HG03378 (cell line): ENCODE measurements around the gene TXNDC2.
"Not testable (repeated sequence)": the region's sequence is repeated elsewhere in the genome, so short reads cannot be mapped to it uniquely, and the experiment has no call there.

Source experiments
- ATAC-seq: cut with Tn5 transposase; IDR thresholded peaks from one replicate; pipeline ENCODE4 v1.9.1; 2021; ENCODE audit warnings: mild to moderate bottlenecking, moderate library complexity; ENCODE audit not compliant: unreplicated experiment

TXNDC2 gene

DNA sequence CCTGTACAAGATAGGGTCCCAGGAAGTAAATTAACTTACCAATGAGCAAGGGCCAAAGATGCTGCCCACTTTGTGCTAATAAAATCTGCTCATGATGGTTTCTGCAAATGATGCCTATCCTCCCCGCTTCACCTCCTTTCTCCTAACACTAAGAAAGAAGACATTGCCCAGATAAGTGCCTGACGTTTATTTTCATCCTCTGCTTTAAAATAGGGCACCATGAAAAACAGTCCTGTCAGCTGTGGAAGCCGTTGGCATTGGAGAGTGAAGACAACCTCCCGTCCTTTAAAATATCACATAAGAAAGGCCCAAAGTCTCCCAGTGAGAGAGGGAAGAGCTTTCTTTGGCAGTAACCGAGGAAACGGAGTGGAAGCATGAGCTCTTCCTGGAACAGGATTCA lies 1.7 kb upstream of the TXNDC2 start:
- ATAC-seq, result no peak

DNA sequence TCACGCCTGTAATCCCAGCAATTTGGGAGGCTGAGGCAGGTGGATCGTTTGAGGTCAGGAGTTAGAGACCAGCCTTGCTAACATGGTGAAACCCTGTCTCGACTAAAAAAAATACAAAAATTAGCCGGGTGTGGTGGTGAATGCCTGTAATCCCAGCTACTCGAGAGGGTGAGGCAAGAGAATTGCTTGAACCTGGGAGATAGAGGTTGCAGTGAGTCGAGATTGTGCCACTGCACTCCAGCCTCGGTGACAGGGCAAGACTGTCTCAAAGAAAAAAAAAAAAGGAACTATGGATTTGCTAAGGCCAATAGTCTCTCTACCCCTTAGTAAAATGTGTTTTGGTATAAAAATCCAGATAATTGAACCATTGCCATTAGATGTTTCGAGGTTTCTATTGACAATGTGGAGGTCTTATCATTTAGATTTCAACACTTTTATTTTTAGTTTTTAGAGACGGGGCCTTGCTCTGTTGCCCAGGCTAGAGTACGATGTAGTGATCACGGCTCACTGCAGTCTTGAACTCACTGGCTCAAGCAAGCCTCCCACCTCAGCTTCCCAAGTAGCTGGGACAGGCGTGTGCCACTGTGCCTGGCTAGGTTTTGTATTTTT lies 1.1 kb upstream of the TXNDC2 start:
- no peak for ATAC-seq

DNA sequence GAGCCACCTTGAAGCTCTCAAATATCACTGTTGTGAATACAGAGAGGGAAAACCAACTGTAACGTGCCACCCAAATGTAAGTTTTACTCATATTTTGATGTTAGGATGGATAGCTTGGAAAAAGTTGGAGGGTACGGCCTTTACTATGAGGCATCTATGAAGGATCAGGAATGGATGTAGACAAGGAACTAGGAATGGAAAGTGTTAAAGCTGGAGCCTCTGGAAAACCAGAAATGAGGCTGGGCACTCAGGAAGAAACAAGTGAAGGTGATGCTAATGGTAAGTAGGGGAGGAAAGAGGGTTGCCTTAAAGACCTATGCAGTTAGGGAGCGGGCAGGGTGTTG lies 204 bp downstream of the TXNDC2 start:
- ATAC-seq, result no peak

DNA sequence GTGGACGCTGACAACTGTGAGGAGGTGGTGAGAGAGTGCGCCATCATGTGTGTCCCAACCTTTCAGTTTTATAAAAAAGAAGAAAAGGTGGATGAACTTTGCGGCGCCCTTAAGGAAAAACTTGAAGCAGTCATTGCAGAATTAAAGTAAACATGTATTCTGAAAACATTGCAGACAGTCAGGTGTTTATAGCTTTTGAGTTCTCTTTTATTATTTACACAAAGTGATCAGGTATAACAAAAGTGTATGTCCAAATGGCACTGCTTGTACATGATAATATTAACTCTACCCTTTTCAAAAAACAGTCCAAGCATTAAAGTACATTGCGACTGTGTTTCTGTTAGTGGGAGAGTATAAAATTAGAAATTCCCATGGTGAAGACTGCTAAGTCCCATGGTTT lies 2.2 kb downstream of the TXNDC2 start:
- no peak for ATAC-seq

DNA sequence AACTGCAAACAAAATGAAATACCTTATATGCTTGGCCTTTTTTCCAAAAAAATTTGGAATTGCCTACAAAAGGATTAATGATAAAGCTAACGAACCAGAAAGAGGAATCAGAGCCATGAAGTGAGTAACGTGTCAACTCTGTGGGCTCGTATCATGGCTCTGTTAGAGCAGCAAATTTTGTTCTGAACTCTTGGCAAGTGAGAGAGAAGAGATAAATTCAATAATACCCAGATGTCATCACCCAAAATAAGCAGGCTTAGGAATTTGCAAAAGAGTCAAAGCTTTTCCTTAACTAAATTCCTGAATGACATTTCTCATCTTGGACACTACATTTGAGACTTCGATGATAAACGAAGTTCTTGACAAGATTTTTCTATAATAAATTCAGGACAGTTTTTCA lies 4.4 kb downstream of the TXNDC2 start:
- ATAC-seq, result no peak

DNA sequence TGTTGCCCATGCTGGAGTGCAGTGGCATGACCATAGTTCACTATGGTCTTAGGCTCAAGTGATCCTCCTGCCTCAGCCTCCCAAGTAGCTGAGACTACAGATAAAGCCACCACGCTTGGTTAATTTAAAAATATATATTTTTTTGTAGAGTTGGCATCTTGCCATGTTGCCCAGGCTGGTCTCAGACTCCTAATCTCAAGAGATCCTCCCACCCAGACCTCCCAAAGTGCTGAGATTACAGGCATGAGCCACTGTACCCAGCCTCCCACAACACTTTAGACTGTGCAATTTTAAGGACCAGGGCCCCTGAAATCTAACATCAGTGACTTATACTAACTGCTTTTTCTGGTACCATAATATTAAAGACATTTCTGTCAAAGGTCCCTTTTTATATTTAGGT lies 5.2 kb downstream of the TXNDC2 start:
- no peak for ATAC-seq

DNA sequence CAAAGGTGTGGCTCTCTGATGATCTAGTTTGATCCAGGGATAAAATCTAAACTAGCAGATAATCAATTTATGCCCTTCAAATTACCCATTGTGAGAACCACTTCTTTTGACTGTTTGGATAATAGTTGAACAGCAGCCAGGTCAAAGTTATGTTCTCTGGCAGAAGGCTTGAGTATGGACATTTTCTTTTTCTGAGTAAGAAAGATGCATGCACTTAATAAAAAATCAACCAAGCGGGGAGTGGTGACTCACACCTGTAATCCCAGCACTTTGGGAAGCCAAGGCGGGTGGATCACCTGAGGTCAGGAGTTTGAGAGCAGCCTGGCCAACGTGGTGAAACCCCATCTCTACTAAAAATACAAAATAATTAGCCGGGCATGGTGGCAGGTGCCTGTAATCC lies 5.7 kb downstream of the TXNDC2 start:
- not testable (repeated sequence) for ATAC-seq

DNA sequence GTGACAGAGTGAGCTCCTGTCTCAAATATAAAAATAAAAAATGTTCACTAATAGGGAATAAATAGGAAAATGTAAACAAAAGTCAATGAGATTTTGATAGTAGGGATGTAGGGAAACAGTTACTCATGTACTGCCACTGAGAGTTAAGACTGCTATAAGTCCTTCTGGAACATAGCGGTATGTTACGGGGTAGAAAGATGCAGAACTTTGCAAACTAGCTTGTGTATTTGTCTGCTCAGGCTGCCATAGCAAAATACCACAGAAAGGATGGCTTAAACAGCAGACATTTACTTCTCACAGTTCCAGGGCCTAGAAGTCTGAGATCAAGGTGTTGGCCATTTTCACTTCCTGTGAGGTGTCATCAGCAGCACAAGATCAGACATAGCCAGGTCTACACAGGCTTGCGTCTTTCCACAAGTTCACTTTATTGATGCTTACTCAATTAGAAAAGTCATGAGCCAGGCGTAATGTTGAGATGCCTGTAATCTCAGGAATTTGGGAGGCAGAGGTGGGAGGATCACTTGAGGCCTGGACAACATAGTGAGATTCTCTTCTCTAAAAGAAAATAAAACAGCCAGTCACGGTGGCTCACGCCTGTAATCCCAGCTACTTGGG lies 8.8 kb downstream of the TXNDC2 start:
- ATAC-seq, result no peak

DNA sequence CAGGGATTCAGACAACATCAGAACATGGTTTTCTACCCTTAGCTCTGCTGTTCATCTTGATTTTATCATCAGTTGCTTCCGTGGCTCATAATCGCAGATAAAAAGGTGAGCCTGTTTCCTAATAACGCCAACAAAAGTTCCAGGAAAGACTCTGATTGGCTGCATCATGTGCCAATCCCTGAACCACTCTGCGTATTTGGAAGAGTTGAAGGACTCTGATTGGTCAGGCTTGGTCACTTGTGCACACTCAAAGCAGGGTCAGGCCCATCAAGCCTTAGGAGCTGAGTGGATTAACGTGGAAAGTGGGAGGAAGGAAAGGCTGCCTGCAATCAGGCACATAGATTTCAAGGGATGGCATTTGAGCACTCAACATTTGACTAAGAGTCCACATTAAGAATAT lies 11.4 kb downstream of the TXNDC2 start:
- ATAC-seq, result no peak

DNA sequence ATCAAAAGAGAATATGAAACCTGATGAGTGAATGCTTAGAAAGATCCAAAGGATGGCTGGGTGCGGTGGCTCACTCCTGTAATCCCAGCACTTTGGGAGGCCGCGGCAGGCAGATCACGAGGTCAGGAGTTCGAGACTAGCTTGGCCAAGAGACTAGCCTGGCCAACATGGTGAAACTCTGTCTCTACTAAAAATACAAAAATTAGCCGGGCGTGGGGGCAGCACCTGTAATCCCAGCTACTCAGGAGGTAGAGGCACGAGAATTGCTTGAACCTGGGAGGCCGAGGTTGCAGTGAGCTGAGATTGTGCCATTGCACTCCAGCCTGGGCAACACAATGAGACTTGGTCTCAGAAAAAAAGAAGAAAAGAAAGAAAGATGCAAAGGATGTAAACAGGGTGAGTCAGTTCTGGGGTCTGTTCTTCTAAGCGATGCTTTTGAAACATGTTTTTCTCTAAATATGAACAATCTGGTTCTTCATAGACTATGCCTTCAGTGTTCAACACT lies 12.1 kb downstream of the TXNDC2 start:
- not testable (repeated sequence) for ATAC-seq

DNA sequence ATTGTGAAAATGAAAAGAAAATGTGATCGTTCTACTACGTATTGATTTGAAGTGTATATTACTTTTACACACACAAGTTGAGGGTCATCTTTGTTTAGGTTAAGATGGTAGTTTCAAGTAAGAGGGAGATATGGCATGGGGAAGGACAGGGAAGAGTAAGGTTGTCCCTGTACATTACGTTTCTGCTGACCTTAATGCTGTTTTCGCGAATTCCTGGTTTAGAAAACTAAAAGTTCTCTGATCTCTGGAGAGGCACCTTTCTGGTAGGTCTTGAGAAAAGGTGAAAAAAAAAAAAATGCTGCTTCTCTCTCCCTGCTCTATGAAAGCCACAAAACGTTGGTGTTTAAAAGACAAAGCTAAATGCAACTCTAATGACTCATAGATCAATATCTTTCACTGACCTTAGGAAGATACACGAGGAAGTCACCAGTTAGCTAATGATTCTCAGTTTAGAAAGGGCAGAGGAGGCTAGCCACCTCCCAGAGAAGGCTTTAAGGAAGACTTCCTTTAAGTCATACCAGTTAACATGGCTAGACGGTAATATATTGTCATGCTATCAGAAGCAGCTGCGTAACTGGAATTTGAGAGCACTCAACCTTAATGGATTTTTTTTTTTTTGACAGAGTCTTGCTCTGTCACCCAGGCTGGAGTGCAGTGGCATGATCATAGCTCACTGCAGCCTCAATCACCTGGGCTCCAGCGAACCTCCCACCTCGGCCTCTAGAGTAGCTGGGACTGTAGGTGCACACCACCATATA lies 13.2 kb downstream of the TXNDC2 start:
- no peak for ATAC-seq

DNA sequence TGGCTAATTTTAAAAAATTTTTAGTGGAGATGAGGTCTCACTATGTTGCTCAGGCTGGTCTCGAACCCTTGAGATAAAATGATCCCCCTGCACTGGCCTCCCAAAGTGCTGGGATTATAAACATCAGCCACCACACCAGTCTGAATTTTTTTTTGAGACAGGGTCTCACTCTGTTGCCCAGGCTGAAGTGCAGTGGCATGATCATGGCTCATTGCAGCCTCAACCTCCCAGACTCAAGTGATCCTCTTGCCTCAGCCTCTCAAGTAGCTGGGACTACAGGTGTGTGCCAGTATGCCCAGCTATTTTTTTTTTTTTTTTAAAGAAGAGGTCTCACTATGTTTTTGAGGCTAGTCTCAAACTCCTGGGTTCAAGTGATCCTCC lies 13.8 kb downstream of the TXNDC2 start:
- ATAC-seq, result not testable (repeated sequence)

DNA sequence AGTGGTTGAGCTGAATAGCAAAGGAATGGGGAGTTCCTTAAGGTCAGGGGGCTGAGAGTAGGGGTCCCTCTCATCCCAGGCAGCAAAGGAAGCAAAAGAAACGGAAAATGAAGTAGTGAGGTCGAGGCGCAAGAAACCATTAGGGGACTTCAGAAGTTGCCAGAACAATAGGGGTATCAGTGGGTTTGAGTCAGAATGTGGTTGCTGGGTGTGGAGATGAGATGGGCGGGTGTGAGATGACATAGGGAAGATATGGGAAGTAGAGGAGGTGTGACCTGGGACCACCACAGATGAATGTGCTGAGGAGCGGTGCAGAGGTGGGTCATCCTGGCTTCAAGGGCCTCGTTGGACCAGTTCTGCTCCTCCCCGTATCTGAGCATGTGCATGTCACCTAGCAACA lies 14.9 kb downstream of the TXNDC2 start:
- no peak for ATAC-seq

DNA sequence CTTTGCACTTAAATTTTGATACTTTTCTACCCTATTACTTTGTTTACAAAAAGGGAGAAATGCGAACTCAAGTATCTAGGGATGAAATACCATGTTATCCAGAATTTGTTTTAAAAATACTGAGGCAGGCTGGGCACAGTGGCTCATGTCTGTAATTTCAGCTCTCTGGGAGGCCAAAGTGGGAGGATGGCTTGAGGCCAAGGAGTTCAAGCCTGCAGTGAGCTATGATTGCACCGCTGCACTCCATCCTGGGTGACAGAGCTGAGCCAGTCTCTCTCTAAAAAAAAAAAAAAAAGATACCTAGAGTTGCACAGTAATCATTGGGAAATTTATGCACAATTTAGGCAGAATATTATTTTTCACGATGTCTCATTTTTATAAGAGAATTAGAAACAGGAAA lies 15.6 kb downstream of the TXNDC2 start:
- no peak for ATAC-seq

DNA sequence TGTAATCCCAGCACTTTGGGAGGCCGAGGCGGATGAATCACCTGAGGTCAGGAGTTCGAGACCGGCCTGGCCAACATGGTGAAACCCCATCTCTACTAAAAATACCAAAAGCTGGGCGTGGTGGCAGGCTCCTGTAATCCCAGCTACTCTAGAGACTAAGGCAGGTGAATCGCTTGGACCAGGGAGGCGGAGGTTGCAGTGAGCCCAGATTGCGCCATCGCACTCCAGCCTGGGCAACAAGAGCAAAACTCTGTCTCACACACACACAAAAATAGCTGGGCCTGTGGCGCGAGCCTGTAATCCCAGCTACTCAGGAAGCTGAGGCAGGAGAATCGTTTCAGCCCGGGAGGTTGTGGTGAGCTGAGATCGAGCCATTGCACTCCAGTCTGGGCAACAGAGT lies 16.5 kb downstream of the TXNDC2 start:
- not testable (repeated sequence) for ATAC-seq

DNA sequence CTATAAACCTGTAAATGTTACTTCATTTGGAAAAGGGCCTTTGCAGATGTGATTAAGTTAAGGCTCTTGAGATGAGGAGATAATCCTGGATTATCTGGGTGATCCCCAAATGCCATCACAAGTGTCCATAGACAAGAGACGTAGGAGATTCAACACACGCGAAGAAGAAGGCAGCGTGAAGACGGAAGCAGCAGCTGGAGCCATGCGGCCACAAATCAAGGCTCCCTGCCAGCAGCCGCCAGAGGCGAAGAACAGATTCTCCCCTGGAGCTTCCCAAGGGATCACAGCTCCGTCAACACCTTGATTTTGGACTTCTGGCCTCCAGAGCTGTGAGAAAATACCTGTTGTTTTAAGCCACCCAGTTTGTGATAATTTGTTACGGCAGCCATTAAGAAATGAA lies 17.1 kb downstream of the TXNDC2 start:
- ATAC-seq, result no peak

DNA sequence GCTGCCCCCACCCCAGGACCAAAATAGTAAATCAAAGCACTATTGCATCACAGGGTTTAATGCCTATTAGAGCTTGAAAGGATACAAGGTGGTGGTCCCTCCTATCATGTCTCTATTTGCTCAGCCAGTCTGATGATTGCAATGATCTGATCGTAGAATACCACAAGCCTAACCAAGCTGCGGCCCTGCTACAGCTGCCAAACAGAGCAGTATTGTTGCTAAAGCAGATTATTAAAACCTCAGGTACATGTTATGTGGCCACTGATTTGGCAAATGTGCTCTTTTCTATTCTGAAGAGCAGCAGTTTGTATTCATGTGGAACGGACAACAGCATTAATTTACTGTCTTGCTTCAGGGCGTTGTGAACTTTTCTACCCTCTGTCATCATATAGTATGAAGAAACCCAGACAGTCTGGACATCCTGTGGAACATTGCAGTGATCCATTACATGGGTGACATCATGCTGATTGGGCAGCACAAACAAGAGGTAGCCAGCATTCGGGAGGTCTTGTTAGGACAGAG lies 19.7 kb downstream of the TXNDC2 start:
- no peak for ATAC-seq

DNA sequence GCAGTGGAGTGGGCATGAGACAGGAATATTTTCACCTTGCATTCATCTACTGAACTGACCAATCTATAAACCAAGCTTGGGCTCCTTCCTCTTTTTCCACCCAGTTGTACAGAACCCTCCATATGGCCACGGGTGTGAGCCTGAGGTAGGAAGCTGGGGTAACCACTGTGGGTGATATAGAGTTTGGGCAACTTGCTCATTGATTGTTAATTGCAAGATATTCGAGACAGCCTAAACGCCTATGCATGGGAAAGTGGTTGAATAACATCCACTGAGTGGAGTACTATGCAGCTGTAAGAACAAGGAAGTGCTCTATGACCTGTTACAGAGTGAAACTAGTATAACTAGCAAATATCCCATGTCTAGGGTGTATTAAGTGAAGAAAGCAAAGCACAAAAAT lies 20.7 kb downstream of the TXNDC2 start:
- no peak for ATAC-seq

DNA sequence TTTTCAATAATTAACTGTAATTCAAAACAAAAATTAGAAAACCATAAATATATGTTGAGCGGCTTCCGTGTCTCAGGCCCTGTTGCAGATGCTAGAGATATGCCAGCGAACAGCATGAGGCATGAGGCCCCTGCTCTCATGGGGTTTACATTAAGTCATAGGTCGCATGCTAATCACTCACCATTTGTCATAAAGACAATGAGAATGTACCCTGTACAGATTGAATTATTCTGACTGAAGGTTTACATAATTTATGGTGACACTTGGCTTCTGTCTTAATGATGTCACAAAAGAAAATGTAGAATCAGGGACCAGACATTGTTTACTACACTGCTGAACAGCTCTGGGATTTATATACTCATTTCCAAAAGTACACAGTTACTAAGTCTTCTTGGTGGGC lies 22.1 kb downstream of the TXNDC2 start:
- no peak for ATAC-seq

DNA sequence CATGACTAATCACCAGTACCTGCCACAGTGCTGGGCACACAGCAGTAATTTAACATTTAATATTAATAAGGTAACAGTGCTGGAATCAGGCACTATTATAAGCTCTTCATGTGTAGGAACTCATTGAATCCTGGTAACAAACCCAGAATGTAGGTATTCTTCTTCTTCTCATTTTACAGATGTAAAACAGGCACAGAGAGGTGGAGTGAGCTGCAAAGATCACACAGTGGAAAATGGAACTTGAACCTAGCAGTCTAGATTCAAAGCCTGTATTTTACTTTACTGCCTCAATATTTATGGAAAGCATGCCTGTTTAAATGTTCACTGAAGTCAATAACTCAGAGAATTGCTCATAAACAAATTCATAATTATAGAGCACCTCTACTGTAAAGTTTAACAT lies 24.3 kb downstream of the TXNDC2 start:
- no peak for ATAC-seq

DNA sequence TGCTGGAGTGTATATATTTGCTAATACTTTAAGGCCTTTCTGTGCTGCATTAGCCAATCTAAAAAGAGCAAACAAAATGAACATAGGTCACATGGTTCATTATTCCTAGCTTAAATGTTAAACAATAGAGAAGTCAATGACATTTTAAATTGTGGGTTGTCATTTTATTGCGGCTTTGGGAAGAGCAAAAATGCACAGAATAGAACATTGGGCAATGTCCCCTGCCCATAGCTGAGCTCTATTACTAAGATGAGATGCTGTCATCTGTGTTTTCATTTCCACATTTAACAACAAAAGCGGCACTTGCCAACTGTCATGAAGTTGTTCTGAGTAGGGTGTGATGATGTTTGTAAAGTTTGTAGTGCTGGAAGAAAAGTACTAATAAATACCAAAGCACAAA lies 24.9 kb downstream of the TXNDC2 start:
- no peak for ATAC-seq

DNA sequence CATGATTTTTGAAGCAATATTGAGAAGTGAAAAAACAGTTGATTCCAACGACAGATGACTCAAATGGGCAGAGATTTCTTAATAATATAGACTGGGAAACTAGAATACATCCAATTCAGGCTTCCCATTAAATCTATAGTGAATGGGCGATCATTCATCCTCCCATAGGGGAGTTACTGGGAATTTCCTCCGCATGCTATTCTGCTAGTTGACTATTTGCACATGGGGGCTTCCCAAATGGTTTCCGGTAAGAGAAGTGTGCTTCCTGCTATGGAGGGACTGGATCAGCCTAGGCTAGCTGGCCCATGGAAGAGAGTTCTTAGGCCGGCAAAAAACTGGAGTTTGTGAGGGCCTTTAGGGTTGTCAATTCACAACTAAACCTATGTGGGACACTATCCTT lies 25.5 kb downstream of the TXNDC2 start:
- ATAC-seq, result no peak
